ENCODE data around the gene ATP11A.
"Not testable (repeated sequence)": the region's sequence is repeated elsewhere in the genome, so short reads cannot be mapped to it uniquely, and the experiment has no call there.

ATP11A gene

GRCh38 chr13:112671359-112671758 is 18.5 kb upstream of the ATP11A start:
- DNase-seq: no peak

- DNase-seq: no peak
These were observed 17.1 kb upstream of the ATP11A start for GRCh38 chr13:112672651-112673284.

DNA sequence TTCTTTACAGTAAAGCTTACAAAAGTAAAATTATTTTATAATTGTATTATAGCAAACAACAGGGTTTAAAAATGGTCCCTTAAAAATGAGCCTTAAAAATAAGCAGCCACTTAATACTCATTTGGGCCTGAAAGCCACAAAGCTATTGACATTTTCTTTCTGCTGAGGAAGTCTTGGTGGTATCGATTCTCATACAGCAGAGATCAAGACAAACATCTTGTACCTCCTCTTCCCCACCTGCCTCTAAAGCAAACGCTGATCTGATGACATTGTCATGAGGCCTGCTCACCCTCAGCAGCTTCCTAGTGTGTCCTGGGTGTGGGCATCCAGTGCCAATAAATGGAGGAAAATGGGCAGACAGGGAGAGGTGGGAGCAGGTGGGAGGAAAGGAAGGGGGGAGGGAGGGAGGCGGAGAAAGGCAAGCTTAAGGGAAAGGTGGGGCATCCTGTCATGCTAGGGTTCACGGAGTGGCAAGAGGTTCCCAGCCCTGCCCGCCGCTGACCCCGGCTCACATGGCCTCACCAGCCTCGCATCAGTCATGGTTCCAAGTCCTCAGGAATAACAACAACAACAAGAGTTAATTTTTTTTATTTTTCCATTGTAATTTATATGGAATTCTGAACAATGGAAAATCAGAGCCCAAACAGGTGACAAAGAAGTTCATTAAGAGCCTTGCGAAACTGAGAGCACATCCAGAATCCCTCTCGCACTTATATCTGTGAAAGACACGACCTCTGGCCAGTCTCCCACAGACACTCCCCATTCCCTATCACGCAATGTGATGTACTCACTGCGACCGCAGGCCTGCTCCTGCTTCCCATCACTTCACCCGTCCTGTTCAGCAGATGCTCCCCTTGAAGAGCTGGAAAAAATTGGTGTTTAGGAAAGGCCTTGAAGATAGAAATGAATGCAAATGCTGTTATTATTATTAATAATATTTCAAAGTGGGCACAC is 15.1 kb upstream of the ATP11A start:
- no peak for DNase-seq

- no peak for DNase-seq
These were observed 14.5 kb upstream of the ATP11A start for GRCh38 chr13:112675366-112675756.

DNA sequence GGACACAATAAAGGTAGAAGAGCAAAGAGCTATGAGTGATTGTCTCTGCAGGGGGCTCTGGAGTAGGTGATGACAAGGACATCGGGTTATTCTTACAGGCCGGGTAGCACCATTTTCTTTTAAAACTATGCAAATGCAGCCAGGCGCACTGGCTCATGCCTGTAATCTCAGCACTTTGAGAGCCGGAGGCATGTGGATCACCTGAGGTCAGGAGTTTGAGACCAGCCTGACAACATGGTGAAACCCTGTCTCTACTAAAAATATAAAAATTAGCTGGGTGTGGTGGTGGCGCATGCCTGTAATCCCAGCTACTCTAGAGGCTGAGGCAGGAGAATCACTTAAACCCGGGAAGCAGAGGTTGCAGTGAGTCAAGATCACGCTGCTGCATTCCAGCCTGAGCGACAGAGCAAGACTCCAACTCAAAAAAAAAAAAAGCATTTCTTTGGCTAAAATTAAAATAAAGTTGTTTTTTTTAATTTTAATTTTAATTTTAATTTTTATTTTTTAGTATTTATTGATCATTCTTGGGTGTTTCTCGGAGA is 12.3 kb upstream of the ATP11A start:
- DNase-seq: not testable (repeated sequence)

GRCh38 chr13:112679381-112679780 is 10.5 kb upstream of the ATP11A start:
- DNase-seq: no peak

GRCh38 chr13:112679932-112680677 is 9.7 kb upstream of the ATP11A start:
- no peak for DNase-seq

DNA sequence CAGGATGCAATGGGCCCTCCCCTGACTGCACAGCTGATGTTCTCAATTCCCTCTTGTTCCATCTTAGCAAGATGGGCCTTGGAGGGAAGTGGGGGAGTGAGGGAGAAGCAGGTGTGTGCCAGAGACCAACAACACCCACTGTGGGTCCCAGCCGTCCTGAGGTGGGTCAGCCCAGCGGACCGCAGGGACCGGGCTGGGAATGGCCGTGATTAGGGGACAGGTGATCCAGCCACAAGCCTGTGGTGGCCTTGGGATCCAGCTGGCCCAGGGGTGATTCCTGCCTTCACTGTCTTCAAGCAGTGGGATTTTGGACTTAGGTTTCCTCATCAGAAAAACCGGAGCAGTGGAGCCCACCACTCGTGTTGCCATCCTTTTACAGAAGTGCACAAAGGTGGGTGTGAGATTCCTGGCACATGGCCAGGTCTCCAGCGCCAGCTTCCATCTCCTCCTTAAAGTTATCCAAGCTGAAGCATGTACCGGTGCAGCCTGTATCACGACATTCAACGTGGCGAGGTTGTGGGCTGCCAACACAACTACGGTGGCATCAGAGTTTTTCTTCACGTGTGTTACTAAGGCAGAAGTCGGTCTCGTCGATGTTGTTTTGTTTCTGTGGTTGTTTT is 9.0 kb upstream of the ATP11A start:
- no peak for DNase-seq

DNA sequence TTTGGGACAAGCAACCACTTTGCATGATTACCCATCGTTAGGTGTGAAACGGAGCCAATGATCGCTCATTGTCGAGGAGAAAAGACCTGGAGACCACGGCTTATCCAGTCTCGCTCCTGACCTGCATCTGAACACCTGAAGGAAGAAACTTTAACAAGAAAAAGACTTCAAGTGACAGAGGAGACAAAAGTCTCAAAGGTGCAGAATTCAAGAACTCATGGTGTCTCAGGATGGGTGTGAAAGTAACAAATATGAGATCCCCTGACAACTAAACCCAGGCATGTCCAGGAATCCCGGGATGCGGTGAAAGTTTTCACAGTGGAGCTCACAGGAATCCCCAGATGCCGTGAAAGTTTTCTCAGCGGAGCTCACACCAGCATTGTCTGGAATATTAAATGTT is 6.3 kb upstream of the ATP11A start:
- no peak for DNase-seq

GRCh38 chr13:112684071-112684845 is 5.6 kb upstream of the ATP11A start:
- no peak for DNase-seq

- not testable (repeated sequence) for DNase-seq
These were observed 4.5 kb upstream of the ATP11A start for GRCh38 chr13:112685189-112685805.

GRCh38 chr13:112685896-112686295 is 3.9 kb upstream of the ATP11A start:
- DNase-seq: no peak

DNA sequence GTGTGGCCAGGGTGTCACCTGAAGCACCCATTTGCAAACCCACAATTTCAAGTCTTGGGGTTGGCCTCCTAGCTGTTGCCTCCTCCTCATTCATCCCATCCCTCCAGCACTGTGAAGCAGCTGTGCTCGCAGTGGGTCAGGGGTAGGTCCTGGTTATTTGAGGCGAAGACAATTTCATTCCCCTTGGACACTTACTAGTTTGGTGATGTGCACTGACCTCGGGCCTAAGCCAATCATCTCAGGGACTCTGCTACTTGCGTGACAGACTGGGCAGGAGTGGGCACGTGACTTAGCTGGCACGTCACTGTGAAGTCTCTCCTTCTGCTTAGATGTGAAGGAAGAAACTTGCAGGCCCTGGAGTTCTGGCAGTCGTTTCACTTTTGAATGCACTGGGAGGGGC is 3.5 kb upstream of the ATP11A start:
- no peak for DNase-seq

DNA sequence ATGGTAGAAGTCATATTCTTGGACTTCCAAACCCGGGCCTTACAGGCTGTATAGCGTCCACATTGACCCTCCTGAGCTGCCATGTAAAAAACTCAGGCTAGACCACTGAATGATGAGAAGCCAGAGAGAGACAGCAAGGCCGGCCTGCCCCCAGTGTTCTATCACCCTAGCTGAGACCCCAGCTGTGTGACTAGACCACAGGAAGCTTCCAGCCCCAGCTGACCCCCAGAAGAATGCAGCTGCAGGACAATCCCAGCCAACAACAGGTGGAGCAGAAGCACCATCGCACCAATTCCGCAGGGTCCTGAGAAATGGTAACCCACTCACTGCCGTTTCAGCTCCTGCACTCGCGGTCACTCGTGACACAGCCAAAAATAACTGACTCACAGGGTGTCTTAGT is 2.9 kb upstream of the ATP11A start:
- DNase-seq: no peak

GRCh38 chr13:112687836-112688559 is 1.8 kb upstream of the ATP11A start:
- no peak for DNase-seq

- DNase-seq: peak; percentile 15 to 40
These were observed 1.1 kb upstream of the ATP11A start for GRCh38 chr13:112688560-112689302.

DNA sequence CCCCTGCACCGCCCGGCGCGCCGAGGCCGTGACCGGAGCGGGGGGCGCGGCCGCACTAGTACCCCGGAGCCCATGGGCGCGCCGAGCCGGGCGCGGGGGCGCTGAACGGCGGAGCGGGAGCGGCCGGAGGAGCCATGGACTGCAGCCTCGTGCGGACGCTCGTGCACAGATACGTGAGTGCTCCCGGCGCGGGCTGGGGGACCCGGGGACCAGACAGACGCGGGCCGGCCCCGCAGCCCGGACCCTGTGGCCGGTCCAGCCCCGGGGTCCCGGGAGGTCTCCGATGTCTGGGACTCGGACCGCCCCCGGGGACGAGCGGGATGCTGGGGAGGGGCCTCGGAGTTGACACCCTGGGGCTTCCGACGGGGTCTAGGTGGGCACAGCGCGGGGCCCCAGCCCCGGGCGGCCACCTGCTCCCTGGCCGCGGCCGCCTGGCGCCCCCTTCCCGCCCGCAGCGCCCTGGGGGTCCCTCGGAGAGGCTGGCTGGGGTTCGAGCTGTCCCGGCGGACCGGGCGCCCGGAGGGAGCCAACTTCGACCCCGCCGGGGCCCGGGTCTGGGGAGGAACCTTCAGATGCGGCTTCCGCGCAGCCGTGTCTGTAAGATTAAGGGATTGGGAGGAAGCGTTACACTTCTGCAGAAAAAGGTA is 568 bp downstream of the ATP11A start:
- DNase-seq: peak in 1 of 2 experiments; percentile 86

DNA sequence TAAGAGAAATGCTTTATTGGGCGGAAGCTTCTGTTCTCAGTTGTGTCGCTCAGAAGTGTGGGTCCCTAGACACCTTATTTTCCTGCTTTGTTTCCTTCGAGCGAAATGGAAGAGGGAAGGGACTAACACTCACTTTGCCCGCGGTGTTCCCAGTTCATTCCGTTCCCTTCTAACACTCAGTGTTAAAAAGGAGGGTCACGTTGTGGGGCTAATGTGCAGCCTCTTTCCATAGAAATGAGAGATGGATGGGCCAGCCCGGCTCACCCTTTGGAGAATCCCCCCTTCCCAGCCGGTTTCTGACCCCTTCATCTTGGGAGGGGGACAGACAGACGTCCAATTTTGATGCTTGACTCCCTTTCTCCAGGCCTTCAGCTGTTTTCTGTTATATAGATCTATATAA is 2.3 kb downstream of the ATP11A start:
- DNase-seq: no peak

GRCh38 chr13:112692586-112692985 is 2.7 kb downstream of the ATP11A start:
- DNase-seq: no peak

All from NCI-H526 (cell line).